ENCODE measurements around the gene MYH9. TPM values are rescaled to one million over a fixed set of nuclear protein-coding genes. Genes with fewer than 3 reads are reported as not detected.

The MYH9 gene
- total and polyA plus RNA-seq, 10 donors = 59.8 to 1,376 (median 711) TPM

GRCh38 chr22:36363349-36363981, 24.3 kb downstream of the MYH9 start:
- intact Hi-C loops (cut with DNase I; ENCODE audit: low total_unique reads) = no loop called here
- DNase-seq = no peak
- no peak for TF ChIP-seq POLR2A (IDR thresholded peaks at IDR 0.05)
- TF ChIP-seq POLR2AphosphoS5 (IDR thresholded peaks at IDR 0.05) = no peak
- no peak for TF ChIP-seq CTCF (IDR thresholded peaks at IDR 0.05 in 8 of 11, conservative IDR thresholded peaks at IDR 0.05 in 3 of 11)
- WGBS, 5 donors = 53 to 80% (median 76%) methylated on average over 4 of the region's 4 CpGs
- peak overlapping the region in 1 of 8 donors; percentile 21 for H3K4me3 ChIP-seq
- no peaks in the 10 kb centered on the region for H3K9me3 ChIP-seq
- H3K4me1 ChIP-seq = peaks cover 95 to 100% (median 100%) of the 10 kb centered on the region in 6 donors
- H3K27ac ChIP-seq = peak overlapping the region in 7 of 8 donors; percentile 54 to 100 (median 97)
- no peaks in the 10 kb centered on the region for H3K27me3 ChIP-seq (replicated peaks in 1 of 7)
- H3K36me3 ChIP-seq = peaks cover 0 to 70% (median 9%) of the 10 kb centered on the region in 6 donors

GRCh38 chr22:36362932-36363331, 24.8 kb downstream of the MYH9 start:
- H3K4me1 ChIP-seq = peaks cover 95 to 100% (median 100%) of the 10 kb centered on the region in 6 donors
- H3K27ac ChIP-seq = peak overlapping the region in 7 of 8 donors; percentile 54 to 100 (median 97)
- DNase-seq = no peak
- no peaks in the 10 kb centered on the region for H3K27me3 ChIP-seq (replicated peaks in 1 of 7)
- H3K4me3 ChIP-seq = peak overlapping the region in 1 of 8 donors; percentile 21
- intact Hi-C loops (cut with DNase I; ENCODE audit: low total_unique reads) = no loop called here
- TF ChIP-seq POLR2A (IDR thresholded peaks at IDR 0.05) = no peak
- no peak for TF ChIP-seq POLR2AphosphoS5 (IDR thresholded peaks at IDR 0.05)
- TF ChIP-seq CTCF (IDR thresholded peaks at IDR 0.05 in 8 of 11, conservative IDR thresholded peaks at IDR 0.05 in 3 of 11) = no peak
- no peaks in the 10 kb centered on the region for H3K9me3 ChIP-seq
- 70 to 86% (median 79%) methylated on average over 2 of the region's 2 CpGs for WGBS, 5 donors
- H3K36me3 ChIP-seq = peaks cover 0 to 67% (median 9%) of the 10 kb centered on the region in 6 donors

GRCh38 chr22:36362075-36362474, 25.7 kb downstream of the MYH9 start:
- intact Hi-C loops (cut with DNase I; ENCODE audit: low total_unique reads) = no loop called here
- peak overlapping the region; percentile 35 to 100 (median 97) for H3K27ac ChIP-seq
- H3K9me3 ChIP-seq = no peaks in the 10 kb centered on the region
- 56 to 78% (median 68%) methylated on average over 4 of the region's 4 CpGs for WGBS, 5 donors
- no peak for TF ChIP-seq POLR2A (IDR thresholded peaks at IDR 0.05)
- peaks cover 0 to 58% (median 8%) of the 10 kb centered on the region in 6 donors for H3K36me3 ChIP-seq
- peak overlapping the region in 1 of 8 donors; percentile 25 for H3K4me3 ChIP-seq
- peaks cover 95 to 100% (median 100%) of the 10 kb centered on the region in 6 donors for H3K4me1 ChIP-seq
- DNase-seq = no peak
- no peaks in the 10 kb centered on the region for H3K27me3 ChIP-seq (replicated peaks in 1 of 7)

- Histone ChIP-seq H3K4me3 (peak overlapping the region in 1 of 8 donors; percentile 25), H3K27ac (peak overlapping the region; percentile 35 to 100 (median 97)), H3K36me3 (peaks cover 0 to 54% (median 3%) of the 10 kb centered on the region in 6 donors), H3K9me3 (no peaks in the 10 kb centered on the region), H3K4me1 (peaks cover 95 to 100% (median 100%) of the 10 kb centered on the region in 6 donors), H3K27me3 (replicated peaks in 1 of 7) (no peaks in the 10 kb centered on the region)
- no peak for DNase-seq
- TF ChIP-seq POLR2A (IDR thresholded peaks at IDR 0.05) = no peak
- TF ChIP-seq CTCF (IDR thresholded peaks at IDR 0.05 in 8 of 11, conservative IDR thresholded peaks at IDR 0.05 in 3 of 11) = no peak
- no peak for TF ChIP-seq POLR2AphosphoS5 (IDR thresholded peaks at IDR 0.05)
- 21 to 40% (median 38%) methylated on average over 4 to 5 of the region's 5 CpGs for WGBS, 5 donors
- intact Hi-C loops (cut with DNase I; ENCODE audit: low total_unique reads) = no loop called here
Observed at GRCh38 chr22:36360871-36361383, 26.8 kb downstream of the MYH9 start.

All from spleen (tissue), 11 donors.